LNCAP (cell line): Measurements from ENCODE around the gene ASIC3.

Experiments used
- CTCF ChIP-seq: fragments of 450-650 bp; IDR thresholded peaks from 2 replicates; pipeline ENCODE4 v1.5.1; 2017; ENCODE audit warnings: mild to moderate bottlenecking

Gene ASIC3

GRCh38 chr7:151076863-151077704, 28.8 kb downstream of the ASIC3 start:
- TF ChIP-seq CTCF, result peak; percentile 27; the same call in 1 of the 2 replicates

- TF ChIP-seq CTCF, result no peak
Measured at GRCh38 chr7:151077705-151078232, 29.4 kb downstream of the ASIC3 start.

DNA sequence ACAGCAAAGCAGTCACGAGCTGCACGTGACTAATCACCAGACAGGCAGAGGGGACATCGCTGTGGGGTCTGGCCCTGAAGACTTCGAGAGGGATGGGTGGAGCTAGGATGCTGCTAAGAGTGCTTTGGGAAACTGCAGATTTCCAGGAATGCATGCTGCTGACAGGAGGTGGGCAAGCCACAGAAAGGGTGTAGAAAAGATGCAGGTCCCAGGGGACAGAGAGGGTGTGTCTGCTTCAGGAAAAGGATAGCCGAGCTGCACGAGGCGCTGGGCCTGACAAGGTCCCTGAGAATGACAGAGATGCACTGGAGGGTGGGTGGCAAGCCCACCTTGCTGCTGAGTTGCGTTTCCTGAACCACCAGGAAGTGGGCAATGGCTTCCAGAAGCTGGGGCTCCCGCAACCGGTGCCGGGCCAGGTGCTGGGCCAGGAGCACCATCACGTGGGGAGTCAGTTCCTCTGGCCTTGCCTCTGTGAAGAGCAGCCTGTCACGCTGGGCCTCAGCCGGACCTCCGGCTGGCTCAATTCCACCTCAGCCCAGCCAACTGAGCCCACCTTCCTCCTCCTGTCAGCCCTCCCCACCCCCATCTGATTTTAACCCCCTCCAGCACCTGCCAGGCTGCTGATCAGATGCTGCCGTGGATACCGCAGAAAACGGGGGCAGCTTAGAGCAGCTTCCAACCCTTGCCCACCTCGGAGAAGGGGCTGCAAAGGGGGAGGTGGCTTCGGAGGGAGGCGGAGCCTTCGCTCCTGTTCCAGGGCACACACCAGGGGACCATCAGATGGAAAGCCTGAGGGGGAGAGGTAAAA, 30.1 kb downstream of the ASIC3 start:
- no peak for TF ChIP-seq CTCF

GRCh38 chr7:151079199-151079910, 31.0 kb downstream of the ASIC3 start:
- TF ChIP-seq CTCF, result no peak

GRCh38 chr7:151080067-151080521, 31.8 kb downstream of the ASIC3 start:
- no peak for TF ChIP-seq CTCF

- no peak for TF ChIP-seq CTCF
Measured at GRCh38 chr7:151080522-151081169, 32.3 kb downstream of the ASIC3 start, which contains the start of gene FASTK. FASTK (minus strand) TSS chr7:151080809; CDS start chr7:151080766, 43 bp downstream.
